K562 (cell line): ENCODE results near the gene PRMT3.

ENCODE experiments used
- ARNT ChIP-seq, 2 experiments: fragments of 450-650 bp; IDR thresholded peaks; 2 replicates each; pipeline ENCODE4 v1.6.1; 2016; ENCODE audit warnings: mild to moderate bottlenecking in 1 of 2
- FOXJ3 ChIP-seq: sonication (generic); formaldehyde crosslinking; IDR thresholded peaks from 2 replicates; pipeline ENCODE4 v1.4.0; 2020; ENCODE audit warnings: mild to moderate bottlenecking, missing genetic modification reagents
- SP1 ChIP-seq: sonication (generic); formaldehyde crosslinking; IDR thresholded peaks from 2 replicates; pipeline ENCODE4 v1.8.1; 2022; ENCODE audit warnings: mild to moderate bottlenecking, missing genetic modification reagents
- TF ChIP-seq, protein P1 (sequence below): sonication (generic); formaldehyde crosslinking; IDR thresholded peaks from 2 replicates; pipeline ENCODE4 v1.8.0; 2022; ENCODE audit warnings: mild to moderate bottlenecking, missing genetic modification reagents, borderline replicate concordance

GRCh38 chr11:20536784-20537183 is 149.3 kb downstream of the PRMT3 start:
- TF ChIP-seq, protein P1, sequence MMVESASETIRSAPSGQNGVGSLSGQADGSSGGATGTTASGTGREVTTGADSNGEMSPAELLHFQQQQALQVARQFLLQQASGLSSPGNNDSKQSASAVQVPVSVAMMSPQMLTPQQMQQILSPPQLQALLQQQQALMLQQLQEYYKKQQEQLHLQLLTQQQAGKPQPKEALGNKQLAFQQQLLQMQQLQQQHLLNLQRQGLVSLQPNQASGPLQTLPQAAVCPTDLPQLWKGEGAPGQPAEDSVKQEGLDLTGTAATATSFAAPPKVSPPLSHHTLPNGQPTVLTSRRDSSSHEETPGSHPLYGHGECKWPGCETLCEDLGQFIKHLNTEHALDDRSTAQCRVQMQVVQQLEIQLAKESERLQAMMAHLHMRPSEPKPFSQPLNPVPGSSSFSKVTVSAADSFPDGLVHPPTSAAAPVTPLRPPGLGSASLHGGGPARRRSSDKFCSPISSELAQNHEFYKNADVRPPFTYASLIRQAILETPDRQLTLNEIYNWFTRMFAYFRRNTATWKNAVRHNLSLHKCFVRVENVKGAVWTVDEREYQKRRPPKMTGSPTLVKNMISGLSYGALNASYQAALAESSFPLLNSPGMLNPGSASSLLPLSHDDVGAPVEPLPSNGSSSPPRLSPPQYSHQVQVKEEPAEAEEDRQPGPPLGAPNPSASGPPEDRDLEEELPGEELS (CRISPR knock-in tag) = no peak
- TF ChIP-seq ARNT (IDR thresholded peaks at IDR 0.05) (no peak), SP1 (CRISPR knock-in tag) (no peak), FOXJ3 (CRISPR knock-in tag) (no peak)
